Ishikawa (cell line): ENCODE results near the gene SYT1.

Source experiments
- CEBPB ChIP-seq: IDR thresholded peaks from 2 replicates; pipeline ENCODE4 v1.6.1; 2012
- CREB1 ChIP-seq: IDR thresholded peaks from 2 replicates; pipeline ENCODE4 v1.6.1; 2012; ENCODE audit warnings: low read depth
- EGR1 ChIP-seq: IDR thresholded peaks from 2 replicates; pipeline ENCODE4 v1.6.1; 2012
- EP300 ChIP-seq: IDR thresholded peaks from 2 replicates; pipeline ENCODE4 v1.6.1; 2012; ENCODE audit warnings: borderline replicate concordance
- FOXM1 ChIP-seq: IDR thresholded peaks from 2 replicates; pipeline ENCODE4 v1.6.1; 2012; ENCODE audit warnings: low read depth, borderline replicate concordance
- MAX ChIP-seq: IDR thresholded peaks from 2 replicates; pipeline ENCODE4 v1.6.1; 2012
- NFIC ChIP-seq: IDR thresholded peaks from 2 replicates; pipeline ENCODE4 v1.6.1; 2012
- RAD21 ChIP-seq: IDR thresholded peaks from 2 replicates; pipeline ENCODE4 v1.6.1; 2012; ENCODE audit warnings: low read depth
- REST ChIP-seq: IDR thresholded peaks from 2 replicates; pipeline ENCODE4 v1.6.1; 2012; ENCODE audit warnings: low read depth, mild to moderate bottlenecking
- TAF1 ChIP-seq: IDR thresholded peaks from 2 replicates; pipeline ENCODE4 v1.6.1; 2012; ENCODE audit warnings: low read depth, mild to moderate bottlenecking
- TCF12 ChIP-seq: IDR thresholded peaks from 2 replicates; pipeline ENCODE4 v1.6.1; 2012; ENCODE audit warnings: low read depth
- TEAD4 ChIP-seq: IDR thresholded peaks from 2 replicates; pipeline ENCODE4 v1.6.1; 2012
- USF1 ChIP-seq: IDR thresholded peaks from 2 replicates; pipeline ENCODE4 v1.6.1; 2012
- YY1 ChIP-seq: IDR thresholded peaks from 2 replicates; pipeline ENCODE4 v1.6.1; 2012; ENCODE audit warnings: low read depth
- ZBTB7A ChIP-seq: IDR thresholded peaks from 2 replicates; pipeline ENCODE4 v1.6.1; 2012; ENCODE audit warnings: low read depth

SYT1 gene

GRCh38 chr12:79073506-79073905, 208.9 kb downstream of the SYT1 start:
- TF ChIP-seq EP300: no peak
- no peak for TF ChIP-seq NFIC
- TF ChIP-seq ZBTB7A: no peak
- TF ChIP-seq REST: no peak
- no peak for TF ChIP-seq MAX
- no peak for TF ChIP-seq TCF12
- no peak for TF ChIP-seq YY1
- TF ChIP-seq FOXM1: no peak
- no peak for TF ChIP-seq CREB1
- no peak for TF ChIP-seq TAF1
- no peak for TF ChIP-seq EGR1
- TF ChIP-seq TEAD4: no peak
- no peak for TF ChIP-seq USF1
- TF ChIP-seq RAD21: no peak
- no peak for TF ChIP-seq CEBPB

GRCh38 chr12:79082595-79082994, 218.0 kb downstream of the SYT1 start:
- TF ChIP-seq RAD21 (no peak), CREB1 (no peak), CEBPB (no peak), TEAD4 (no peak)

- TF ChIP-seq NFIC (no peak), RAD21 (no peak), TCF12 (no peak), REST (no peak), TAF1 (no peak), TEAD4 (no peak), USF1 (no peak), ZBTB7A (no peak), YY1 (no peak), EGR1 (no peak), MAX (no peak), CREB1 (no peak), EP300 (no peak)
Measured at GRCh38 chr12:79083181-79083580, 218.6 kb downstream of the SYT1 start.

GRCh38 chr12:79085106-79085682, 220.6 kb downstream of the SYT1 start:
- no peak for TF ChIP-seq EP300
- no peak for TF ChIP-seq NFIC
- no peak for TF ChIP-seq CEBPB
- no peak for TF ChIP-seq MAX
- no peak for TF ChIP-seq CREB1
- no peak for TF ChIP-seq YY1
- TF ChIP-seq EGR1: no peak
- no peak for TF ChIP-seq TAF1
- TF ChIP-seq RAD21: no peak
- TF ChIP-seq ZBTB7A: no peak
- no peak for TF ChIP-seq TEAD4
- TF ChIP-seq REST: no peak
- no peak for TF ChIP-seq FOXM1
- no peak for TF ChIP-seq TCF12
- TF ChIP-seq USF1: no peak
